GOT3 (cell line): ENCODE measurements around the gene PSMD2.
A peak's percentile ranks its signal among the peaks of the same experiment; 100 is the strongest.

Experiments used
- DNase-seq: peaks from one replicate; lab custom pipeline; 2025; ENCODE audit warnings: mixed read lengths; lab: John Stamatoyannopoulos, UW

Gene PSMD2

GRCh38 chr3:184317201-184317600, 18.2 kb downstream of the PSMD2 start:
- DNase-seq = no peak

GRCh38 chr3:184320104-184320445, 21.0 kb downstream of the PSMD2 start:
- DNase-seq = peak; percentile 92

GRCh38 chr3:184321666-184322065, 22.6 kb downstream of the PSMD2 start:
- no peak for DNase-seq

- DNase-seq = no peak
These were observed 23.9 kb downstream of the PSMD2 start for GRCh38 chr3:184322731-184323487.

- no peak for DNase-seq
These were observed 24.7 kb downstream of the PSMD2 start for GRCh38 chr3:184323696-184324095.

GRCh38 chr3:184325269-184325668, 26.2 kb downstream of the PSMD2 start:
- no peak for DNase-seq

- no peak for DNase-seq
These were observed 26.8 kb downstream of the PSMD2 start for GRCh38 chr3:184325715-184326369.

- no peak for DNase-seq
These were observed 28.1 kb downstream of the PSMD2 start for GRCh38 chr3:184327171-184327570.

- no peak for DNase-seq
These were observed 29.5 kb downstream of the PSMD2 start for GRCh38 chr3:184328516-184328915.

GRCh38 chr3:184332370-184333090, 33.5 kb downstream of the PSMD2 start:
- DNase-seq = no peak

GRCh38 chr3:184333190-184333589, 34.1 kb downstream of the PSMD2 start:
- DNase-seq = no peak

- no peak for DNase-seq
These were observed 34.7 kb downstream of the PSMD2 start for GRCh38 chr3:184333700-184334099.

- DNase-seq = no peak
These were observed 35.6 kb downstream of the PSMD2 start for GRCh38 chr3:184334470-184335158.

GRCh38 chr3:184335291-184335660, 36.2 kb downstream of the PSMD2 start:
- DNase-seq = no peak

GRCh38 chr3:184335661-184336546, 36.9 kb downstream of the PSMD2 start:
- no peak for DNase-seq

GRCh38 chr3:184336547-184337398, 37.7 kb downstream of the PSMD2 start:
- DNase-seq = no peak

- no peak for DNase-seq
These were observed 38.3 kb downstream of the PSMD2 start, which contains the start of gene FAM131A for GRCh38 chr3:184337399-184337714. FAM131A (plus strand) TSS chr3:184337600; CDS start chr3:184337631, 31 bp downstream.

GRCh38 chr3:184337981-184338380, 38.9 kb downstream of the PSMD2 start:
- no peak for DNase-seq

GRCh38 chr3:184338511-184338945, 39.5 kb downstream of the PSMD2 start:
- peak; percentile 37 for DNase-seq

- DNase-seq = no peak
These were observed 40.0 kb downstream of the PSMD2 start for GRCh38 chr3:184339001-184339400.
